GM12891 (cell line): ENCODE results near the gene KCNK4.

ENCODE experiments used
- DNase-seq: peaks from one replicate; pipeline ENCODE4 v3.0.0; 2011; ENCODE audit warnings: low spot score; ENCODE audit not compliant: insufficient read length
- FAIRE-seq: peaks from 2 replicates; lab custom pipeline; 2011; peaks lifted over from hg19 to GRCh38; lab: Jason Lieb, UNC
- PAX5 ChIP-seq: IDR thresholded peaks from 2 replicates; pipeline ENCODE4 v1.6.1; 2011; ENCODE audit warnings: low read length, moderate library complexity, mild to moderate bottlenecking; ENCODE audit not compliant: insufficient read depth, severe bottlenecking
- POLR2A ChIP-seq: IDR thresholded peaks from 2 replicates; pipeline ENCODE4 v1.6.1; 2011; ENCODE audit warnings: low read depth, low read length, control low read depth
- POLR2AphosphoS5 ChIP-seq: IDR thresholded peaks from 2 replicates; pipeline ENCODE4 v1.6.1; 2011; ENCODE audit warnings: low read depth, low read length, control low read depth
- POU2F2 ChIP-seq: IDR thresholded peaks from 2 replicates; pipeline ENCODE4 v1.6.1; 2011; ENCODE audit warnings: low read depth, mild to moderate bottlenecking, control low read depth, low read length, moderate library complexity
- SPI1 ChIP-seq: IDR thresholded peaks from 2 replicates; pipeline ENCODE4 v1.6.1; 2011; ENCODE audit warnings: low read depth, low read length, control low read depth
- TAF1 ChIP-seq: IDR thresholded peaks from 2 replicates; pipeline ENCODE4 v1.6.1; 2011; ENCODE audit warnings: low read depth, low read length, control low read depth

Gene KCNK4

GRCh38 chr11:64347193-64347867 lies 56.2 kb downstream of the KCNK4 start:
- FAIRE-seq: no peak
- TF ChIP-seq POLR2AphosphoS5 (no peak), TAF1 (no peak), SPI1 (no peak), PAX5 (no peak), POU2F2 (no peak), POLR2A (no peak)
- no peak for DNase-seq

- DNase-seq: no peak
- no peak for FAIRE-seq
- TF ChIP-seq PAX5 (no peak), POU2F2 (no peak), POLR2AphosphoS5 (no peak), SPI1 (no peak), TAF1 (no peak), POLR2A (no peak)
Observed at GRCh38 chr11:64348383-64349024, 57.4 kb downstream of the KCNK4 start.

- TF ChIP-seq POLR2A (no peak), SPI1 (no peak), POU2F2 (no peak), POLR2AphosphoS5 (no peak), TAF1 (no peak), PAX5 (no peak)
- FAIRE-seq (no peak), DNase-seq (no peak)
Observed at GRCh38 chr11:64349025-64349387, 57.9 kb downstream of the KCNK4 start.

GRCh38 chr11:64349404-64349803 lies 58.3 kb downstream of the KCNK4 start:
- TF ChIP-seq SPI1 (no peak), POLR2A (no peak), PAX5 (no peak), TAF1 (no peak), POU2F2 (no peak), POLR2AphosphoS5 (no peak)
- FAIRE-seq (no peak), DNase-seq (no peak)
